A172 (cell line): ENCODE measurements around the gene CPT1B. TPM values are rescaled to one million over a fixed set of nuclear protein-coding genes. Genes with fewer than 3 reads are reported as not detected.
A peak's percentile ranks its signal among the peaks of the same experiment; 100 is the strongest.
"Not testable (repeated sequence)": the region's sequence is repeated elsewhere in the genome, so short reads cannot be mapped to it uniquely, and the experiment has no call there.

ENCODE experiments used
- DNase-seq: peaks from one replicate; pipeline ENCODE4 v3.0.0-alpha.2; 2015; ENCODE audit warnings: low spot score
- total RNA-seq: library from RNA; depleted of rRNA; stranded (reverse); fragments of >200 nt; shearing (Covaris generic); gene quantifications from 2 replicates; pipeline ENCODE4 v1.2.3, GENCODE V29; 2014

The CPT1B gene
- total RNA-seq, 1 experiment from 2014 or later = 13.8 TPM

DNA sequence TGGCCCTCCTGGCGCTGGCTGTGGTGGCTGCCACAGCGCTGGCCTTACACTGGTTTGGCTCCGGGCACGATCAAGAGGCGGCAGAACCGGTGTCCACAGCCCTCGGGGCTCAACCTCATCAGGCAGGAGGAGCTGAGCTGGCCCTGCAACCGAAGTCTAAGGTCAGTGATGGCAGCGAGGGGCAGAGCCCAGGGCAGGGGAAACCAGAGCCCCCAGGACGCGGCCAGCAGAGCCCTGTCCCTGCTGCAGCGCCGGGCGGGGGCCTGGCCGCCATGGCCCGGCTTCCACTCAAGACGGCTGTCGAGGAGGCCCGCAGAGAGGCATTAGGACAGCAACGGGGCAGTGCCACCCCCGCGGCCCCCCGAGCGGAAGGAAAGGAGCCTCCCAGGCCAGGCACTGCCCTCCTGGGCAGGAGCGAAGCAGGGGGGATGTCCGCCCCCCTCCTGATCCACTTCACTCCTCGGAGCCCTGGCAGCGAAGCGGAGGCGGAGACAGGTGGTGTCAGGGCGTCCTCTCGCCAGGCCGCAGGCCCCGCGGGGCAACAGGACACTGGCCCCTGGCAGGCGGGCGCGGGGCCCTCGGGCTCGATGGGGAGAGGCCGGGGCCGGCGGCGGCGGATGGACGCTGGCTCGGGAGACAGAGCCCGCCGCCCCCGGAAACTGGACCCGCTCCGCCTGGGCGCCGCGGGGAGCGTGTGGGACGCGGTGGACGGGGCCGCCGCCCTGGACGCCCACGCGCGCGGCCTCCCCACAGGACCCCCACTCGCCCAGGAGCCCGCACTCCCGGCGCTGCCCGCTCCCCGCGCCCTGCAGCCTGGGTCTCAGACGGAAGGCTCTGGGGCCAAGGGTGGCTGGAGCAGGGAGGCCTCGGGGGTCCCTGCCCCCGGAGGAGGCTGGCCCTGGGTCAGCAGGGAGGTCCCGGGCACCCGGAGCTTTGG is 31.6 kb downstream of the CPT1B start:
- no peak for DNase-seq

DNA sequence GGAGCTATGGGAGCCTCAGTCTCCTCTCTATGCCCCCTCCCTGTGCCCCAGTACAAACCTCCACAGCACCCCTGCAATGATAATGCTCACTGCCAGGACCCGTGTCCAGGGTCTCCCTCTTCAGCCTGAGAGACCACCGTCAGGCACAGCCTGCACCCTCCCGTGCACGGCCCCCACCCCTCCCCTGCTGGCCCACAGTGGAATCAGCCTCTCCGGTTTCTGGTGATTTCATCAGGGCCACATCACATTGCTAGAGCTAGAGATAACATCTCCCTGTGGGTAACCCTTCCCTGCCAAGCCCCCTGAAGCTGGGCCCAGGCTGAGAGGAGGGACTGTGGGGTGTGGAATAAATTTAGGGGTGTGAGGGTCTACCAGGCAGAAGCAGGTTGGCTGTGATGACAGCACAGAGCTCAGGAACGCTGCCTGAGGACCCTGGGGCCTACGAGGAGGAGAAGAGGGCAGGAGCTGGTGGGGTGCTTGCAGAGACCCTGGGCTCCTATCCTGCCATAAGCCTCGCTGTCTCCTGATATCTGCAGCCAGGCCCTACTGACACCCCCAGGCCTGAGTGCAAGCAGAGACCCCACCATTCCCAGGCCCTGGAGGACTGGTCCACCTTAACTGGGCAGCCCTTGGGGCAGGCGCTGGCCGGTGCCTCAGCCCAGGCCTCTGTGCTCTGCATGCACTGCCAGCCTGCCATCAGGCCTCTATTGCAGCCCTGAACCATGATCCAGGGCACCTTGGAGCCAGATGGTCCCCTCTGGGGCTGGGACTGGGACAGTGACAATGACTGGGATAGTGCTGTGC is 32.5 kb downstream of the CPT1B start, which contains the start of gene KLHDC7B:
Gene KLHDC7B (plus strand): TSS at position 378 of the 804 bp plus-strand sequence. CDS start 345 bp downstream, at position 723.
- no peak for DNase-seq

DNA sequence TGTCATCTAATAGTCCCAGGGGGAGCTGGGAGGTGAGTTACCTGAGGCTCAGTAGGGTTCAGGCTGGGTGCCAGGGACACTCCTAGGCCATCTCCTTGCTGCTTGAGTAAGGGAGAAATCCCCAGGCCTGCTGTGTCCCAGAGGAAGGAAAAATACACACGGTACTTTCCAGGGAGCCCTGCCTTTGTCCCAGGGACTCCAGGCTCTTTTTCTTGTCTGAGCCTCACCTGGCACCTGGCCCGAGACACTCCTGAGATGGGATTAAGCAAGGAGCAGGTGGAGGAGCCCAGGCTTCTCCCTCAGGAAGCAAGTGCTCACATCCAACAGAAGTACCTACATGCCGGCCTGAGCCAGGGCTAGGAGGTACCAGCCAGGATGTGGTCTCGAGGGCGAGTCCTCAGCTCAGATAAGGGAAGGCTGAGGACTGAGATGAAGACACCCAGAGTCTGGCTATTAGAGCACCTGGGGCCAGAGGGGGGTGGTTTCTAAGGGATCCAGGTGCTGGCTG is 33.4 kb downstream of the CPT1B start:
- no peak for DNase-seq

DNA sequence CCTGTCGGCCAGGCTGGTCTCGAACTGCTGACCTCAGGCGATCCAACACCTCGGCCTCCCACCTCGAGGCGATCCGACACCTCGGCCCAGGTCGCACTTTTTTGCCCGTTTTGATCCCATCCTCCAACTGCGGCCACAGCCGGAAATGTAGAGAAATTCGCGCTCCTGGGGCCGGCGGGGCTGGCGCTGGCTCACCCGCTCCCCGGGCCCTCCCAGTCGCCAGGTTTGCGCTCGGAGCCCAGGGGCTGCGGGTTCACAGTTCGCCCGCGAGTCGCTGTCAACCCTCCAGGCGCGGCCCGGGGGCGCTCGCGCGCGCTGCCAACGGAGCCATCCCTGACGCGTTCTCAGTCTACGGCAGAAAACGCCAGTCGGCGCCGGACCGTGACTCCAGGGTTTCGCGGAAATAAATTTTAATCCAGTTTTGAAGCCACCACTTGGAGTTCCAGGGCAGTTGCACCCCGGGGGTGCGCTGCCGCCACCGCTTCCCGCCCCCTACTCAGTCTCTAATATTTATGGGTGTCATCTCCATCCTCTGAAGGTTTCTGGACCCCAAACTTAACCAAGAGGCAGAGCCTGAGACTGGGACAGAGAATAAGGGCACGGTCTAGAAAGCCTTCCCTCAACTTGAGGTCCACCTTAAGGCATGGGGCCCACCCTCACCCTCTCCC is 34.0 kb downstream of the CPT1B start:
- DNase-seq = no peak

DNA sequence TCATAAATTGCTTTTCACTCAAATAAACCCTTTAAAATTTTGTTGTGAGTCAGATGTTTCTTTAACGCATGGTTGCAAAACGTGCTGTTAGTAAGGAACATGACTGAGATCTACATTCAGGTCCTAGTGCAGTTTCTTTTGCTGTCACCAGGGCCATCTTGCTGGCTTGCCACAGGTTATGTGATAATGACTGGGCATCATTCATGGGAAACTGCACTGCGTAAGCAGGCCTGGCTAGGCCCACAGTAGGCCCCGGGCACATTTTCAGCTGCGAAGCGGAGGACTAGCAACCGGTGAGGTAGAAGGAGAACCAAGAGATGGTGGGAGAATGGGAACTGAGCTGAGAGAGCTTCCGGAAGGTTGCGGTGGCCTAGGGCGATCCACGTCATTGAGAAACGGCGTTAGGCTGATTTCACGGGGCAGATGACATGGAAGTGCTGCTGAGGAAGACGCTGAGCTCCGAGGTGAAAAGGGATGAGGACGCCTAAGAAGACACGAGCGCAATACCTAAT is 35.8 kb downstream of the CPT1B start:
- DNase-seq = no peak

DNA sequence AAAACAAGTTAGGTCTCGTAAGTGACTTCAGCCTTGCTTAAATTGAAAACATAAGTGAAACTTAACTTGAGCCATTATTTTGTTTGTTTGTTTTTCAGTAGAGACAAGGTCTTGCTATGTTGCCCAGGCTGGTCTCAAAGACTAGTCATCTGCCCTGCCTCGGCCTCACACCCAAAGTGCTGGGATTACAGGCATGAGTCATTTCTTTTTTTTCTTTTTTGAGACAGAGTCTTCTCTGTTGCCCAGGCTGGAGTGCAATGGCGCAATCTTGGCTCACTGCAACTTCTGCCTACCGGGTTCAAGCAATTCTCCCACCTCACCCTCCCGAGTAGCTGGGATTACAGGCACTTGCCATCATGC is 36.6 kb downstream of the CPT1B start:
- DNase-seq = peak; percentile 41

DNA sequence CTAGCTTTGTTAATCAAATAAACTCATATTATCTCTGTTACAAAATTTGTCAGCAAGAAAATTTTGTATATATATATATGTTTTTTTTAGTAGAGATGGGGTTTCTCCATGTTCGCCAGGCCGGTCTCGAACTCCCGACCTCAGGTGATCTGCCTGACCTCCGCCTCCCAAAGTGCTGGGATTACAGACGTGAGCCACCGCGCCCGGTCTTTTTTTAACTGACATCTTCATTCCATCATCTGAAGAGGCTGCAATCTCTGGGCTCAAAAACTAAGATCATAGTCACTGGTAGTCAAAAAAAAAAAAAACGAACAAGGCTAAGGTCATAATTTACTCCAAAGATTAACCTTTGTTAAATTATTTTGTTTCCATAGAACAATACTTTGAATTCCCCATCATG is 37.8 kb downstream of the CPT1B start:
- DNase-seq = no peak

DNA sequence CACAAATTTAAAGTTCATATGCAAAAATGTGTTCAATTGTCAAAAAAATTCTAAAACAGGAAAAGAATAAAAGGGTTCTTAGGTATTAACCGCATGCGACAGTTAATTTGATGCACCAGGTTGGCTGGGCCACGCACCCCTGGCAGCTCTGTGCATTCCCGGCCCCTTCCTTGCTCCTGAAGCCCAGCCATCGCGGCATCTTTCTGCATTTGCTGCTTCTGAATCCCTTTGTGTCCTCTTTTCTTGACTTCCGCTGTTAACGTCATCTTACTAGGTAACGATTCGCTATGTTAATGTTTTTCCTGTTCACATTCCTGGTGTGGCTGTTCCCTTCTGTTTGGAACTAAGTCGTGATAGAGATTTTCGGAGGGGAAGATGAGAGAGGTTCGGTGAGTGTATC is 40.5 kb downstream of the CPT1B start:
- no peak for DNase-seq

DNA sequence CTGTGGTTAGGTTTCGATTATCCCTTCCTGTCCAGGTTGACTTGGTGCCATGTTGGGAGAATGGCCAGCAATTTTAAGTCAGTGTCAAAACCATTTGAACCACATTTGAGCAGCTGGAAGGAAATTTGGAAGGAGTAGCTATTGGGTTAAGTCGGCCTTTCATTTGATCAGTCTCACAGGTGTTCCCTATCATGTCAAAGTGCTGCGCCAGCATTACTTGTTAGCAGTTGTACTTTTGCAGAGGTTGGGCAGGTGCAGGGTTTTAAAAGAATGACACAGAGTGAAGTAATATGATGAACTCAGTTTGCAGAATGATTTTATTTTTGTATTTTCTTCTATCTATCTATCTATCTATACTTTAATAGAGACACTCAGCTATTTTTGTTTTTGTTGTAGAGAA is 42.0 kb downstream of the CPT1B start:
- DNase-seq = no peak

DNA sequence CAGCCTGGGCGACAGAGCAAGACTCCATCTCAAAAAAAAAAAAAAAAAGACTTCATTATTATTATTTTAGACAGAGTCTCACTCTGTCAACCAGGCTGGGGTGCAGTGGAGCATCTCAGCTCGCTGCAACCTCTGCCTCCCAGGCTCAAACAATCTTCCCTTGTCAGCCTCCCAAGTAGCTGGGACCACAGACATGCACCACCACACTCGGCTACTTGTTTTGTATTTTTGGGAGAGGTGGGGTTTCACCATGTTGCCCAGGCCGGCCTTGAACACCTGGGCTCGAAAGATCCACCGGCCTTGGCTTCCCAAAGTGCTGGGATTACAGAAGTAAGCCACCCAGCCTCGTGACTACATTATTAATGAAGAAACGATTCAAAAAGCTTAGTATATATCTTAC is 43.1 kb downstream of the CPT1B start:
- DNase-seq = no peak

DNA sequence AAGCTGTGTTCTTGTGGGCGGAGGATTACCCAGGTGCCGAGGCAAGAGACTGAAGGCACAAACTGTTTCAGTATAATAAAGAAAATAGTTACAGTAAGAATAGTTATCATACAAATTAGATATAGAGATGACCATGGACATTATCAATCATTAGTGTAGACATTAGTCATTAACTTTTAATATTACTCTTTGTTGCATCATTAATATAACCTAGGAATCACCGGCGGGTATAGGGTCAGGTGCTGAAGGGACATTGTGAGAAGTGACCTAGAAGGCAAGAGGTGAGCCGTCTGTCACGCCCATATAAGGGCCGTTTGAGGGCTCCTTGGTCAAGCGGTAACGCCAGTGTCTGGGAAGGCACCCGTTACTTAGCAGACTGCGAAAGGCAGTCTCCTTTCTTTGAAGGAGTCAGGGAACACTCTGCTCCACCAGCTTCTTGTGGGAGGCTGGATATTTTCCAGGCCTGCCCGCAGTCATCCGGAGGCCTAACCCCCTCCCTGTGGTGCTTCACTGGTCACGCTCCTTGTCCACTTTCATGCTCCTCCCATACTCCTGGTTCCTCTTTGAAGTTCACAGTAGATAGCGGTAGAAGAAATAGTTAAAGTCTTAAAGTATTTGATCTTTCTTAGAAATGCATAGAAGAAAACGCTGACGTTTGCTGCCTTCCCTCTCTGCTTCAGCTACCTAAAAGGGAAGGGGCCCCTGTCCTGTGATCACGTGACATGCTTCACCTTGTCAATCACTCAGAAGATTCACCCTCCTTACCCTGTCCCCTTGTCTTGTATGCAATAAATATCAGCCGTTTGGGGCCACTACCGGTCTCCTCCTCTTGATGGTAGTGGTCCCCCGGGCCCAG is 44.1 kb downstream of the CPT1B start:
- DNase-seq = not testable (repeated sequence)

DNA sequence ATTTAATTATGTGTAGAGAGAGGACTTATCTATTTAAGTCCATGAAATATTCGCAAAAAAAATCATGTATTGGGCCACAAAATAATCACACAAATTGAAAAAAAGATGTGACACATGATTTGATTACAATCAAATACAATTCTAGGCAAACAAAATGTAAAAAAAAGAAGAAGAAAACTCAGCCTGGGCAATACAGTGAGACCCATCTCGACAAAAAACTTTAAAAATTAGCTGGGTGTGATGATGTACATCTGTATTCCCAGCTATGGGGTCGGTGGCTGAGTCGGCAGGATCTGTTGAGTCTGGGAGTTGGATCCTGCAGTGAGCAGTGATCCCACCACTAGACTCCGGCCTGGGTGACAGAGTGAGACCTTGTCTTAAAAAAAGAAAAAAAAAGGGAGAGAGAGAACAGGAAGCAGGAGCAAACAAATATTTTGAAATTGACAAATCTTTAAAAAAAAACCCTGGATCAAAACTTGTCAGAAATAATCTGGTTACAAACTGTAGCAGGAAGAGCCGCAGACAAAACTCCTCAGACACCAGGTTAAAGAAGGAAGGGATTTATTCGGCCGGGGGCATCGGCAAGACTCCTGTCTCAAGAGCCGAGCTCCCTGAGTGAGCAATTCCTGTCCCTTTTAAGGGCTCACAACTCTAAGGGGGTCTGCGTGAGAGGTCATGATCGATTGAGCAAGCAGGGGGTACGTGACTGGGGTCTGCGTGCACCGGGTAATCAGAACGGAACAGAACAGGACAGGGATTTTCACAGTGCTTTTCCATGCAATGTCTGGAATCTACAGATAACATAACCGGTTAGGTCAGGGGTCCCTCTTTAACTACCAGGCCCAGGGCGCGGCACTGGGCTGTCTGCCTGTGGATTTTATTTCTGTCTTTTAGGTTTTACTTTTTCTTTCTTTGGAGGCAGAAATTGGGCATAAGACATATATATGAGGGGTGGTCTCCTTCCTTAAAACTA is 45.1 kb downstream of the CPT1B start:
- DNase-seq = no peak

DNA sequence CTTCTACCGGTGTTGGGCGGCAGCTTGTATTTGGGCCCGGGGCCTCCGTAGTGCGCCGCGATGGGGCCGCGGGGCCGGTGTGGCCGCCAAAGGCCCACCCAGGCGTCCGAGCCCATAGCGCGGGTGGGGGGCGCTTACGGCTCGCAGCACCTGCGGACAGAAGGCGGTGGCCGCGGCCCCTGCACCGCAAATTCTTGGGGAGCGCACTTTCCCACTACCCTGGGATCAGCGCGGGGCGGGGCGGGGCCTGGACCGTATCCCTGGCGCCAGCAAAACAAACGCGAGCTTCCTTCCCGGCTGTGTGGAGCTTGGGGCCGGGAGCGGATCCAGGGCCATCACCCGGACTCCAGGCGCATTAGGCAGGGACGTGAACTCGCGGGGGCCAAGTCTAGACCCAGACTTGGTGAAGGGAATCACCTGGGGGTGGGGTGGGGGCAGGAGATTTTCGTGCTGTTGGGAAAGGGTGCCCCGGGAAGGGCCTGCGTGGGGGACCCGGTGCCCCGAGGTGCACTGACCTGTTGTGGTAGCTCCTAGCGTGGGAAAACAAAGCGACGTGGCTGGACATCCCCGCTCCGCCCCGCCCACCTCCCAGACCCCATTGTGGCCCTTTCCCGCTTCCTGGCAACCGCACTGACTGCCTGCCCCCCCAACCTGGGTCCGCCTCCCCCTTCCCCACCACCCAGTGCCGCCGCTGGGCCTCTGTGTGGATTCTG is 46.1 kb downstream of the CPT1B start:
- DNase-seq = no peak

DNA sequence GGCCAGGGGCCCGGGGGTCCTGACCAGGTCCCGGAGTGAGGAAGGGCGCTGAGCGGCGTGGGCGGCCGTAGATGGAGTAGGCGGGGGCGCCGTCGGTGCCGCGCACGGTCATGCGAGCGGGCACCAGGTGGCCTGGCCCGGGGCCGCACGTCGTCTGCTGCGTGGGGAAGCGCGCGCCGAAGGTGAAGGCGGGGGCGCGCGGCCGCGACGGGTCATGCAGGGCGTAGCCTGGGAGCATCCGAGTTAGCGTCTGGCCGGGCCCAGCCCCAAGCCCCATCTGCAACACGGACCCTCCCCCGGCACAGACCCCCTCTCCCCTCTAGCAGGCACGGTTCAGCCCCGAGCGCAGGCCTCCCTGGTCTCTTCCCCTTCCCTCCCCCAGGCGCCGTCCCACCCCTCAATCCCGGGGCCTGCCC is 46.7 kb downstream of the CPT1B start:
- DNase-seq = no peak

DNA sequence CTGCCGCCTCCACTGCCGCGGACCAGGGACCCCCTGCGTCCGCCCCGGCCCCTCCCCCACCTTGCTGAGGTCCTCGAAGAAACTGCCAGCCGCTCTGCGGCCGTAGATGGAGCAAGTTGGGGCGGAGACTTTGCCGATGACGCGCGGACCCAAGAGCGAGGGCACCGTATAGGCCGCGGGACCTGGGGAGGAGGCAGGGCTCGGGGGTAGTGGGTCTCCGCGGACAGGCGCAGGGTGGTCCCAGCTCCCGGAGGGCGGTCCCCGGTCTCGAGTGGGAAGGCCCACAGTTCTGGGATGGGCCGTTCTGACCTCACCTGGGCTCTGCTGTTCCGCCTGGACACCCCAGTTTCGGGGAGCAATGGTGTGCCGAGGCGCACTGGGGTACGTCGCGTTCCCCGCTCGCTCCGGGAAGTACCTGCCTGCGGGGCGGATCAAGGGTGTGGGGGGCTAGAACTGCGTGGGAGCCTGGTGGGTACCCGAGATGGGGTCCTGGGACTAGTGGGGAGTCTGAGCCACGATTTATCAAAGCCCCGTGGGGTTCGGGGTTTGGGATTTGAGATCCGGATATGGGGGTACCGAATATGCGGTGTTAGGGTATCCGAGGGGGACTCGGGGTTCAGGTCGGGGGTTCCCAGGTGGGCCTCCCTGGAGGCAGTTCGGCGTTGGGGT is 47.2 kb downstream of the CPT1B start:
- DNase-seq = no peak

DNA sequence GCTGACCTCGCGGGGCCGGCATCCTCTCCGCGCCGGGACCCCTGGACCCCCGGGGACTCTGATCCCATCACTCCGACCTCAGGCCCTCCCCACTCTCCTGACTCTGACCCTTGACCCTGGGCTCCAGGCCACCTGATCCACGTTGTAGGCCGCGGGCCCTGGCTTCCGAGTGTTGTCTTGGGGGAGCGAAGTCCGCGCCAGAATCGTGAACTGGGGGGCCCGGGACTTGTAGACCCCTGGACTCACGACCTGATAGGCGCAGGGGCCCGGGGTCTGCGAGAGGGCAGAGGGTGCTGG is 47.7 kb downstream of the CPT1B start:
- no peak for DNase-seq

DNA sequence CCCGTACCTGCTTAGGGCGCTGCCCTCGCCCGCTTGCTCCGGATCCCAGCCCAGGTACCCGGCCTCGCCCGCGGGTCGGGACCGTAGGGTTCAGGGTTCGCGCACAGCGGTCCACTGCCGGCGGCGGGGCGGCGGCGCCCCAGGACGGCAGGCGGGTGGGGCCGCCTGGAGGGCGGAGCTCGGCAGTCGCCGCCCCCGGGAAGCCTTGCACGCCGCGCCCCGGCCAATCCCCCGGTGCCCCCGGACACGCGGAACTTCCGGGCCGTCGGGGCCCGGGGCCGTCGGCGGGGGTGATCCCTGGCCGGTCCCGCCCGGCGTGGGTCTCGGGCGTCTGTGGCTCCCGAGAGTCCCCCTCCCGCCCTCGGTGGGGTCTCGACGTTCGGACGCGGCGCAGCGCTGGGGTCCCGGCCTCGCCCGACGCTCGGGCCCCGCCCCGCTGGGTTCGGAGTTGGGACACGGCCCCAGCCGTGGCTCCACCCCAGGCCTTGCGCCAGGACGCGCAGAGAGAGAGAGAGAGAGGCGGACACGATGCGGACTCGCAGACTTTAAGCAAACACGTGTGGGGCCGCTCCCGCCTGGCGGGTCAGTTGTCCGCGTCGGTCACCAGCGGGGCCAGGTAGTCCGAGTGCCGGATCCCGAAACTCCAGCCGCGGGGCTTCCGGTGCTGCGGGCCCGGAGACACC is 48.2 kb downstream of the CPT1B start, which contains the start of gene TYMP:
Gene TYMP (minus strand): TSS at position 116 of the 683 bp plus-strand sequence. CDS start 303 bp downstream, outside the sequence.
- DNase-seq = no peak

DNA sequence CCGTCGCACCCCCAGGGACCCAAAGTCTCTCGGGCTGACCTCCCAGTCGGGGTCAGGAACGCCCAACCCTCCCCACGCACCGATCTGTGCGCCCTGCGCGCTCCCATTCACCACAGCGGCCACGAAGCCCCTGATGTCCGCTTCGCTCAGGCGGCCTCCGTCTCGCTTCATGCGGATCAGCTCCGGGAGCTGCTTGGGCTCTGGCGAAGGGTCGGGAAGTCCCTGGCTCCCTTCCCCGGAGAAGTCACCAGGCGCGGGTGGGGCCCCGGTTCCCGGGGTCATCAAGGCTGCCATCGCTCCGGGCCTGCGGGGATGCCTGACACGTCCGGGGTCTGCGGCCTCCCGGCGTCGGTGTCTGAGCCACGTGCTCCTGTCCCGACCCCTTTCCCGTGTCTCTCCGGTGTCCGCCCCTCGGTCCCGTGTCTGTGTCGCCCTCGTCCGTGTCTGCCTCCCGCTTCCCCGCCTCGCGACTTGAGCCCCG is 48.8 kb downstream of the CPT1B start:
- DNase-seq = no peak
